Cerebellar cortex (tissue), 1 donor: ENCODE measurements around the gene IDH2.

Experiments
- DNase-seq: peaks from one replicate; pipeline ENCODE4 v3.0.0-alpha.2; 2015; ENCODE audit warnings: low spot score

IDH2 gene

DNA sequence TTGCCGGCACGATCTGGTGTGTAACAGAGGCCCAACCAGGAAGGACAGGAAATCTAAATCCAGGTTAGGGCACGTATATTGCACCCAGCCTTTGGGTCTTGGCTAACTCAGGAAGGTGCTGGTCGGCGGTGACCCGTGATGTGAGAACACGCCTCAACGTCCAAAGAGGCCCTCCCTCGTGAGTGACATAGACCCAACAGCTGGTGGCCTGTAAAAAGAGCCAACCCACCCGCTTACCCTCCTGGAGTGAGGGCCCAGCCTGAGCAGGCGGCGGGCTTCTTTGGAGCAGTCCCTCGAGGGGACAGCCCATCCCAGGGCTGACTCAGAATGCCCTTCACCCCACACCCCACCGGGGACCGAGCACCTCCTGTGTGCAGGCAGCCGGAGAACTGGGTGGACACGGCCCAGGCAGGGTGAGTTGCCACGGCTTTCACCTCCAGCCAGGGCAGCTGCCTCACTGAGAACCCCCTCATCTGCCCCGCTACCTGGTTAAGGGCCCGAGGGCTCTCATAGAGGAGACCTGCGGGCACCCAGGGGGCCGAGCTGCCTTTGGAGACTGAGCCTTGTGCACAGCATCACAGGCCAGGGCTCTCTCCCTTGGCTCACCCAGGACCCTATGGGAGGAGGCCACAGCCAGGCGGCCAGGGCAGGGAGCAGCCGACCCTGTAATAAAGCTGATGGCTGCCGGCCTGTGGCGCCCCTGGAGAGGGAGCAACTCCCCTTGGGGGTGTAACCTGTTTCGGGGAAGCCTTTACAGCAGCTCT lies 59.3 kb downstream of the IDH2 start:
- DNase-seq = no peak

DNA sequence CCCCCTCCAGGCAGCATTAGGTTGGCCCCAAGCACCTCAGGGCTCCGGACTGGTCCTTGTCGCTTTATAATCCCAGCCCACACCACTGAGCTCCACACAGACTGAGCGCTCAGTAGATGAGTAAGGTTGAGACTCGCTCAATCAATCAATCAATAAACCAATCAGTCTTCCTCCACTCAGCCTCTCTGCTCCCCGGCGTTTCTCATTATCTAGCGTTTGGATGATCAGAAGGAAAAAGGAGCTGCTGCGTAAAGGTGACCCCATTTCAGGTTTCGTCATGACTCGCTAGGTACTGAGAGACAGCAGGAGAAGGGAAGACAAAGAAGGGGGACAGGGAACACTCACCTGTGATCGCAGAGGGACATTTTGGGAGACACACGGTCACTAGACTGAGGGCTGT lies 59.9 kb downstream of the IDH2 start:
- DNase-seq = no peak

DNA sequence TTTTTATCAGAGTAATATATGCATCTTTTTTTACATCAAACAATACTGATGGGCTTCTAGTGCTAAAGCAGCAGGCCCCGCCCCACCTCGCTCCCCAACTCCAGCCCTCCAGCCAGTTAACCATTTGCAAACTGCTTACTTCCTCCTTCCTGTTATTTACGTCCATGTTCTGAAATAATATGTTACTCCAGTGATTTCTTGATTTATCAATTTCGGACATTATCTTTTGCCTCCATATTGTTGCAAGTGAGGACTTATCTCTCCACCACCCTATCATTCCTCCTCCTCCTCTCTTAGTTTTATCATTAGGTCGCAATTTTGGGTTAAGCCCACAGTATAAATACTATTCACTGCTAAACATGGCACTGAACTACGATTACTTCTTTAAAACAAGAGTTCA lies 61.6 kb downstream of the IDH2 start:
- no peak for DNase-seq

DNA sequence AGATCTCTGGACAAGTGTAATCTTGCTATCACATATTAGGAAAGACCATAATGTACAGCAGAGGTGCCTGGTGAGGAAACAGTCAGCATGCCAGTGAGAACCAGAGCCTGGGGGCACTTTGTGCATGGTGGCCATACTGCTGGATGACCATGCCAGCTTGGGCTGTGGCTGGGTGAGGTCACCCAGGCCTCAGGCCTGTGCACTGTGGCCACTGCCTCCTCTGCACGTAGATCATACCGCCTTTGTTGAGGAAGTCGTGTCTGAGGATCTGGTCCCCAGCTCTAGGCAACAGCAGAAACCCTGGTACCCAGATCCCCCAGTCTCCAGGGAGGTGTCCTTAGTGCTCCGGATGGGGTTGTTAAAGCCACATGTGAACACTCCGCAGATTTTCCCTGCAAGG lies 62.3 kb downstream of the IDH2 start:
- DNase-seq = no peak

DNA sequence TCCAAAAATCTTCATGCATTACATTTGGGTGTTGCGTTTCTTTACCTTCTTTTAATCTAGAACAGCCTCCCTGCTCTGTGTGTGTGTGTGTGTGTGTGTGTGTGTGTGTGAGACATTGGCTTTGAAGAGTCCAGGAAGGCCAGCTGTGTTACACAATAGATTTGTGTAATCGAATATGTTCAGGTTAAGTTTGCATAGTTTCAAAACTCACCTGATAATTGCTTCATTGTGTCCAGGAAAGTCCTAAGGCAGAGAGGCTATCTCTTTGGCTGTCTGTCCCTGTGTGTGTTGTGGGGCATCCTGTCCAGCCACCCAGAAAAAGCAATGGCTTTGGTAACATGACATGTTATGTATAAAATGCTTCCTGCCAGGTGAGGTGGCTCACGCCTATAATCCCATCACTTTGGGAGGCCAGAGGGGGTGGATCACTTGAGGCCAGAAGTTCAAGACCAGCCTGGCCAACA lies 63.6 kb downstream of the IDH2 start:
- no peak for DNase-seq

DNA sequence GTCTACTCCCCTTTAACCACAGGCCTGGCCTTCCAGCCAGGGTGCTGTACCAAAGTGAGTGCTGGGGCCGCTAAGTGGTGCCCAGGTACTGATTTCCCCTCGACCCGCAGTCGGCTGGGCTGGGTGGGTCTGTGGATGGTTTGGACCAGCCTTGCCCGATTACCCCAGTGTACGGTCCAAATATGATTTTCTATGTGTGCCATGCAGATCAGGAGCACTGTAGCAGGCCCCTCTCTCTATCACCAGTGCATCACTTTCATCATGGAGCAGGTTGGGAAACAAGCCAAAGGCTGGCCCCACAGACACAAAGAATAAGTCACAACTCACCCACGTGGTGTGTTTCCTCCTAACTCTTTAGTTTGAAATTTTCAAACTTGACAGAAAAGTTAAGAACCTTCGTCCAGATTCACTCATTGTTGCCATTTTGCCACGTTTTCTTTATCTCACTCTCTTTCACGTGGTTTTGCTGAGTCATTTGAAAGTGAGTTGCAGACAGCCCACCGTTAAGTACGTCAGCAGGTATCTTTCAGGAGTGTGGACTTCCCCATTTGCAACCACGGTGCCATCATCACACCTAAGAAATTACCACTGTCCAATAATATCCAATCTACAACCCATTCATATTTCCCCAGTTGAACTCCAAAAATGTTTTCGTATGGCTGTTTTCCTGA lies 64.2 kb downstream of the IDH2 start:
- DNase-seq = no peak

DNA sequence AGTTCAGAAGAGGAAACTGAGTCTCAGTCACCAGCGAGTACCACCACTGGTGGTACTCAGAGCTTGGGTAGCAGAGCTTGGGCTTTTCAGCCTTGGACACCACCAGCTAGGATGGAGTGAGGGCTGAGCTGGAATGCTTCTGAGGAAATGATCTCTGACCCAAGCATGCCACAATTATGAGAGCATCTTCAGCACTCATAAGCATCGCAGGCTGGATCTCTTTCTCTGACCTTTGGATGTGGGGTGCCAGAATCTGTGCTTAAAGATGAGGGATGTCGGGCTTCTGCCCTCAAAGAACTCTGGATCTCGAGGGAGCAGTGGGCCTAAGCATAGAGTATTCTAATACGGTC lies 64.8 kb downstream of the IDH2 start:
- DNase-seq = no peak

DNA sequence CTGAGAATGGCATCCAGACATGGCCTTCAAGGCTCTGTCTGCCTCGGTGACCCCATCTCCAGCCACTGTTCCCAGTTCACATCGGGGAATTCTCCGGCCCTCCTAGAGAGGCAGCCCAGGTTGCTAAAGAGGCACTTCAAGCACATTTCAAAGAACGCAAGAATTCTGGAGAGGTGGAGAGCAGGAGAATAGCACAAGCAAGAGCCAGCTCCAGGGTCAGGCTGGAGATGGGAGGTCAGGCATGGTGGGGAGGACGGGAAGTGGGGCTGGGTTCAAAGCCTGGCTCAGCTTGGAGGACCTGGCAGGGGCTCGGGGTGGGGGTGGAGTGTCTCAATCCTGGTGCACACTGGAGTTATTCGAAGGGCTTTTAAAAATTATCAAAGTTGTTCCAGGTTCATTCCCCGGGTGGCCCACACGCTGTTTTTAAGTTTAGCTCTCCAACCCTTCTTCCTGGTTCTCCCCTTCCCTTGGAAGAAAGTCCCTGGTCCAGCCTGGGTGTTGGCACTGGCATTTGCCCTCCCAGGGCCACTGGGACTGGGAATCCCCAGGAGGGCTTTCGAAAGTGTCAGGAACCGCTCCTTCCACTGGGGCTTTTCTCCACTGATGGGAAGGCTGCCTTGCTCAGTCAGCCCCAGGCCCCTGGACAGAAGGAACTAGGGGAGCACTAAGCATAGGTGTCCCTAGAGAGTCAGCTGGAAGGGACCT lies 65.3 kb downstream of the IDH2 start:
- DNase-seq = no peak

DNA sequence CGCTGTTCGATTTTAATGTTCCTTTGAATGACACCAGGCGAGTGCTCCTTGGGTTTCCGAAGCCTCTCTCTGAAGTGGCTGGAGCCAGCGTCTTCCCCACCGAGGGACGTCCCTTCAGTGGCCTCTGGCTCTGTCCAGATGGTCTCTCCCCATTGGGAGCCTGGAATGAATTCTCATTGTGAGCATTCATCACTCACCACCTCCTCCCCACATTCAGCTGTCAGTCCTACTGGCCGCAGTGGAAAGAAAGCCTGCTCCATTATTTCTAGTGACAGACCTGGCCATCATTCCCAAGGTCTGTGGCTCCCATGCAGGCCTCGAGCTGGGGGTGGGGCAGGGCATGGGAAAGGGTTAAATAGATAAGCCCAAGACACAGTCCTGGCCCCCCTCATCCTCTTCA lies 65.9 kb downstream of the IDH2 start:
- peak; percentile 28 for DNase-seq

DNA sequence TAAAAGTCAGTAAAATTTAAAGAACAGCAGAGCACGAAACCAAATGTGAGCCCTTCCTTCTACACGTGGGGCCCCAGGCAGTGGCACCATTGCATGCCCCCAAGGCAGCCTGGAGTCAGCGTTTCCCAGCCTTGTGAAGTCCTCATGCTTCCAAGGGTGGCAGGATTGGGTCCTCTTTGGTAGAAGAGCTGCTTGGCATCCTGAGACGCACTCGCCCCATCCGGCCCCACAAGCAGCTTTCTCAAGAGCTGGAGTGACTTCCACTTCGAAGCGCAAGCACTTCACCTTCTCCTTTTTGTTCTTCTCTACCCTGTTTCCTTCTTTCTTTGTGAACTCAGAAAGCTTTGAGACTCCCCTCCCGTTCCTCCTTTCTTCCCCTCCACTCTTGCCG lies 66.4 kb downstream of the IDH2 start:
- DNase-seq = no peak

DNA sequence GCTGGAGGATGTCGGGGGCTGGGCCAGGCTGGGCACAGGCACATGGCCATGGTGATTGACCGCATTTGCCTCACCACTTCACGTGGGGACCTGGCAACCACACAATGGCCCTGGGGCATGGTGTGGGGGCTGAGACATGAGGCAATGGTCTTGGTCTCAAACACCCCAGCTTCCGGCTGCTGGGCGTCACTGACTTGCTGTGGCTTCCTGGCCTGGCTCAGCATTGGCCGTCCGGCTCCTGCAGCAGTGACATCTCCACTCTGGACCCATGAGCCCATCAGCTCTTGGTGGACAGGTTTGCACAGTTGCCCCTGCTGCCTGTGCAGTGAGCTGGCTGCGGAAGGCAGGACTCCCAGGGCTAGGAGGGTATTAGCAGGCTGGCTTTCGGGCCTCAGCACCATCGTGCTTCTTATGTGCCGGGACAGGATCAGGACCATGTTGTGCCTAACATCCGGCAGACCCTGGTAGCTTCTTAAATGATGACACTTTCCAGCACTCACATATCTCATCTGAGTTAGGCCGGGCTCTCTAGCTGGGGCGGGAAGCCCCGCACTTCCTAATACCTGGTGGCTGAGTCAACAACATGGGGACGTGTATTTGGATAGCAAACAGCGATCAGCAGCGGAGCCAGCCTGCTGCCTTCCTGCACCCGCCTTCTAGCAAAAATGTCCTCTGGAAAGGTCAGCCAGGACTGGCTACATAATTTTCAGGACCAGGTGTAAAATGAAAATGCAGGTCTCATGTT lies 67.0 kb downstream of the IDH2 start:
- no peak for DNase-seq

DNA sequence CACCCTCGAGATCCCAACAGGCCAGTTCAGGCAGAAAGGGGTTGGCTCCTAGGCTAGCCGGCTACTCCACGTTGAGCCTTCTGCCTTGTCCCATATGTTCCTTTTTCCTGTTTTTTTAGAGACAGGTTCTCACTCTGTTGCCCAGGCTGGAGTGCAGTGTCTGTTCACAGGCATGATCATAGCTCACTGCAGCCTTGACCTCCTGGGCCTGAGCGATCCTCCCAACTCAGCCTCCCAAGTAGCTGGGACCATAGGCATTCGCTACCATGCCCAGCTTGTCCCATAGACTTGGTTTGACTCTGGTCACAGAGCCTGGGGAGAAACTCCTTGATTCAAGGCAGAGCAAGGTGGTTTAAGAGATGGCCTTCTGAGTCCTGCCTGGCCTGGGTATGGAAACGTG lies 68.8 kb downstream of the IDH2 start:
- no peak for DNase-seq
